Left ventricle myocardium inferior (tissue), 1 donor: ENCODE results near the gene USP24. TPM values are rescaled to one million over a fixed set of nuclear protein-coding genes. Genes with fewer than 3 reads are reported as not detected.

Experiments
- DNase-seq: peaks from one replicate; pipeline ENCODE4 v3.0.0-alpha.2; 2020
- H3K27ac ChIP-seq: fragments of 200-600 bp; replicated peaks from 2 replicates; pipeline ENCODE4 v1.8.0; 2021
- H3K27me3 ChIP-seq: fragments of 200-600 bp; 2 replicates; pipeline ENCODE4 v1.8.0; 2021; ENCODE audit warnings: low read depth
- H3K36me3 ChIP-seq: fragments of 200-600 bp; 2 replicates; pipeline ENCODE4 v1.8.0; 2021
- H3K4me1 ChIP-seq: fragments of 200-600 bp; 2 replicates; pipeline ENCODE4 v1.8.0; 2021
- H3K4me3 ChIP-seq: fragments of 200-600 bp; 2 replicates; pipeline ENCODE4 v1.8.0; 2021; ENCODE audit warnings: mild to moderate bottlenecking, moderate library complexity
- H3K9me3 ChIP-seq: fragments of 200-600 bp; replicated peaks from 2 replicates; pipeline ENCODE4 v1.8.0; 2021
- CTCF ChIP-seq: fragments of 200-600 bp; IDR thresholded peaks from 2 replicates; pipeline ENCODE4 v1.8.0; 2021; ENCODE audit warnings: antibody characterized with exemption, mild to moderate bottlenecking, borderline replicate concordance
- intact Hi-C: fragments of 100-400 bp; cut with micrococcal nuclease; formaldehyde crosslinking; loops from one replicate; pipeline ENCODE4 v1.11.0; 2022
- total RNA-seq: library from RNA; stranded (reverse); fragmentation: NEBNext Ultra II Directional; extraction: Animal tissue kit (Norgen Biotek cat#: 25700); gene quantifications from one replicate; pipeline ENCODE4 v1.2.1, GENCODE V29; 2021
- donor health status: DM: no; HTN: yes; CAD: no; lungs with severe emphysema.

The USP24 gene
- total RNA-seq, 1 donor from 2014 or later: 39.5 TPM

GRCh38 chr1:55224729-55225128 lies 9.6 kb upstream of the USP24 start:
- Histone ChIP-seq H3K9me3 (peaks cover 13% of the 10 kb centered on the region), H3K4me3 (no peak overlapping the region), H3K4me1 (peaks cover 2% of the 10 kb centered on the region), H3K27me3 (no peaks in the 10 kb centered on the region), H3K27ac (no peak overlapping the region), H3K36me3 (no peaks in the 10 kb centered on the region)
- intact Hi-C loops: no loop called here
- no peak for TF ChIP-seq CTCF
- no peak for DNase-seq

DNA sequence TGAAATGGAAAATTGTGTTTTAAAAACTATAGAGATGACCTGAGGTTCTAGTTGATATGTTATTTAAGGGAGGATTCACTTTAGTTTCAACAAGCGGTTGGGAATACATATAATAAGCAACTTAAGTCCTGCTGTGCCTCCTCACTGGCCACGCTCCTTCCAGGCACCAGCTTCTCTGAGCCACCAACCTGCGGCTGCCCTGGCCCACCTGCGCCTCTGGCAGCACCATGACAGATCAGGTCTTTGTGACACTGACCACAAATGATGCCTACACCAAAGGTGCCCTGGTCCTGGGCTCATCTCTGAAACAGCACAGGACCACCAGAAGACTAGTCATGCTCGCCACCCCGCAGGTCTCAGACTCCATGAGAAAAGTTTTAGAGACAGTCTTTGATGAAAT lies 7.0 kb upstream of the USP24 start:
- H3K36me3 ChIP-seq: no peaks in the 10 kb centered on the region
- H3K9me3 ChIP-seq: peaks cover 3% of the 10 kb centered on the region
- no peak for TF ChIP-seq CTCF

DNA sequence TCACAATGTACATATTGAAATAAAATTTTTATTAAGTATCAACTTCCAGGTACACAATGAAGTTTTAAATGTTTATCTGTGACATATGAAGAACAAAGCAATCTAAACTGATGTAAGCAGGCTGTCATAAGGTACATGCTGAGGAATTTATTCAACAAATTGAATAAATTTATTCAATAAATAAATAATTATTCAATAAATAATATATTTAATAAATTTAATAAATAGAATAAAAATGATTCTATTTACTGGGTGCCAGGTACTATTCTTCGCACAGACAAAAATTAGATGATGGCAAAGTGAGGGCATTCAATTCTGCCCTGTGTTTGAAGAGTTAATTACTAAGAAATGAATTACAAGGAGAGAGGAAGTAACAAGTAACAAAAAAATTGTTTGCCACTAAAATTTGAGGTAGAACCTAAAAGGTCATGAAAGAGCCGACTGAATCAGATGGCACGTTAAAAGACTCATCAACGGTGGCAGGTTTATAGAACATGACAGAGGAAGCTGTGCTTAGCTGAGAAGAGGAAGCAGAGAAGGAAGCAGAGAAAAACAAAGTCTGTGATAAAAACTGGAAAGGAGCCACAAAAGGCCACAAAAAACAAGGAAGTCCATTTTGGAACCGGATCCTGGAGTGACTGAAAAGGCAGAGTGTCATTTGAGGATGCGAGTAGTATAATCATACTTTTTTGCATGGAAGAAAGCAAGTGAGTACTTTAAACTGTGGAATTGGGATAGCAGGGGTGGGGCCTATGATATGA lies 2.2 kb upstream of the USP24 start:
- no peak for DNase-seq
- Histone ChIP-seq H3K27me3 (no peaks in the 10 kb centered on the region), H3K36me3 (no peaks in the 10 kb centered on the region), H3K4me3 (no peak overlapping the region), H3K4me1 (peaks cover 52% of the 10 kb centered on the region), H3K9me3 (no peaks in the 10 kb centered on the region), H3K27ac (peak overlapping the region; percentile 99)
- intact Hi-C loops: no loop called here
- no peak for TF ChIP-seq CTCF

More for the DNA sequence above, 7.0 kb upstream of the USP24 start:
- Histone ChIP-seq H3K27me3 (no peaks in the 10 kb centered on the region), H3K4me3 (no peak overlapping the region), H3K4me1 (peaks cover 12% of the 10 kb centered on the region), H3K27ac (no peak overlapping the region)
- intact Hi-C loops: no loop called here
- no peak for DNase-seq

DNA sequence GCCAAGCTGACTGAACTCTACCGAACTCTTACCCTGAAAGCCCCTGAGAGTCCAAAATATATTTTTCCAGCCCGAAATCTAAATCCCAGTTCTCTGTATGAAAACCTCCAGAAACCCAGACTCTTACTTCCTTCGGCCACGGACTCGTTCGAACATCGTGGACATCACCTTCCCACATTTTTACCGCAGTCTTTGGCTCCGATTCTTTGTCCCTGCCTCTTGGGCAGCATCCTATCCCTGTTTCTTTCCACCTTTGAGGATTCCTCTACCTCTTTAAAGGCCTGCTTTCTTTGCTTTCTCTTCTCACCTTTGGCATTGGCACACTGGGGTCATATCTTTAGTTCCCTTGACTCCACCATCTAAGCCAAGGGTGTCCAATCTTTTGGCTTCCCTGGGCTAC lies 932 bp upstream of the USP24 start:
- TF ChIP-seq CTCF: no peak
- H3K9me3 ChIP-seq: no peaks in the 10 kb centered on the region
- no peaks in the 10 kb centered on the region for H3K27me3 ChIP-seq
- no peak for DNase-seq
- no peaks in the 10 kb centered on the region for H3K36me3 ChIP-seq
- peak overlapping the region; percentile 89 for H3K4me3 ChIP-seq
- peak overlapping the region; percentile 99 for H3K27ac ChIP-seq
- peaks cover 66% of the 10 kb centered on the region for H3K4me1 ChIP-seq
- intact Hi-C loops: no loop called here

- Histone ChIP-seq H3K36me3 (no peaks in the 10 kb centered on the region), H3K27me3 (no peaks in the 10 kb centered on the region), H3K9me3 (no peaks in the 10 kb centered on the region), H3K27ac (peak overlapping the region; percentile 99), H3K4me3 (peak overlapping the region; percentile 89), H3K4me1 (peaks cover 78% of the 10 kb centered on the region)
- DNase-seq: peak; percentile 30
- intact Hi-C loops: no loop called here
- TF ChIP-seq CTCF: no peak
These were observed 300 bp downstream of the USP24 start for GRCh38 chr1:55214934-55215193.
